Liver (tissue), 9 donors: Measurements from ENCODE around the gene KRTAP4-16. TPM values are rescaled to one million over a fixed set of nuclear protein-coding genes. Genes with fewer than 3 reads are reported as not detected.

Source experiments
- DNase-seq: peaks from one replicate; pipeline ENCODE4 v3.0.0-alpha.2; 2017; ENCODE audit warnings: low spot score
- H3K27ac ChIP-seq, 2 donors: one replicate each; pipeline ENCODE4 v1.7.0; 2013; ENCODE audit warnings: inconsistent platforms in 2 of 2, low read length in 2 of 2, control low read depth in 1 of 2, low read depth in 1 of 2, mild to moderate bottlenecking in 1 of 2
- H3K27me3 ChIP-seq, 4 donors: one replicate each; pipeline versions ENCODE4 v1.6.1 to v1.7.0; 2013; ENCODE audit warnings: low read length in 3 of 4, inconsistent platforms in 1 of 4, mild to moderate bottlenecking in 1 of 4, moderate library complexity in 1 of 4; ENCODE audit not compliant: control insufficient read depth in 4 of 4, insufficient read depth in 4 of 4
- H3K36me3 ChIP-seq, 4 donors: one replicate each; pipeline versions ENCODE4 v1.6.1 to v1.7.0; 2013; ENCODE audit warnings: low read length in 3 of 4, mild to moderate bottlenecking in 3 of 4, low read depth in 1 of 4, moderate library complexity in 1 of 4; ENCODE audit not compliant: control insufficient read depth in 4 of 4, insufficient read depth in 3 of 4
- H3K4me1 ChIP-seq, 4 donors: one replicate each; pipeline versions ENCODE4 v1.6.1 to v1.7.0; 2013; ENCODE audit warnings: low read length in 3 of 4, mild to moderate bottlenecking in 3 of 4, moderate library complexity in 1 of 4; ENCODE audit not compliant: control insufficient read depth in 4 of 4, insufficient read depth in 4 of 4
- H3K4me3 ChIP-seq, 3 donors: one replicate each; pipeline versions ENCODE4 v1.6.1 to v1.7.0; 2013; ENCODE audit warnings: low read length in 3 of 3, control low read depth in 1 of 3, low read depth in 1 of 3, mild to moderate bottlenecking in 1 of 3
- H3K9ac ChIP-seq, 2 donors: one replicate each; pipeline ENCODE4 v1.7.0; 2013; ENCODE audit warnings: low read length in 2 of 2, mild to moderate bottlenecking in 2 of 2, moderate library complexity in 2 of 2, control low read depth in 1 of 2, low read depth in 1 of 2
- H3K9me3 ChIP-seq, 4 donors: one replicate each; pipeline versions ENCODE4 v1.6.1 to v1.7.0; 2013; ENCODE audit warnings: low read length in 3 of 4; ENCODE audit not compliant: control insufficient read depth in 4 of 4
- EGR1 ChIP-seq, 2 donors: IDR thresholded peaks; 2 replicates each; pipeline ENCODE4 v1.6.1; 2016 to 2018; ENCODE audit warnings: antibody characterized with exemption in 2 of 2, low read depth in 2 of 2
- FOXA1 ChIP-seq: IDR thresholded peaks from 2 replicates; pipeline ENCODE4 v1.6.1; 2016; ENCODE audit warnings: antibody characterized with exemption
- FOXA2 ChIP-seq: IDR thresholded peaks from 2 replicates; pipeline ENCODE4 v1.6.1; 2016; ENCODE audit warnings: antibody characterized with exemption
- GABPA ChIP-seq, 2 donors: IDR thresholded peaks in 1 of 2; conservative IDR thresholded peaks in 1 of 2; 2 replicates each; pipeline ENCODE4 v1.6.1; 2016; ENCODE audit warnings: antibody characterized with exemption in 2 of 2, mild to moderate bottlenecking in 1 of 2, moderate library complexity in 1 of 2
- HNF4A ChIP-seq, 2 donors: conservative IDR thresholded peaks; 2 replicates each; pipeline ENCODE4 v1.6.1; 2016; ENCODE audit warnings: antibody characterized with exemption in 2 of 2, mild to moderate bottlenecking in 2 of 2
- HNF4G ChIP-seq: IDR thresholded peaks from 2 replicates; pipeline ENCODE4 v1.6.1; 2016; ENCODE audit warnings: antibody characterized with exemption
- JUND ChIP-seq, 2 donors: IDR thresholded peaks; 2 replicates each; pipeline ENCODE4 v1.6.1; 2016; ENCODE audit warnings: antibody characterized with exemption in 2 of 2
- NR2F2 ChIP-seq: IDR thresholded peaks from 2 replicates; pipeline ENCODE4 v1.6.1; 2016; ENCODE audit warnings: antibody characterized with exemption
- RXRA ChIP-seq, 2 donors: IDR thresholded peaks; 2 replicates each; pipeline ENCODE4 v1.6.1; 2017 to 2018; ENCODE audit warnings: antibody characterized with exemption in 2 of 2, mild to moderate bottlenecking in 1 of 2
- SP1 ChIP-seq: IDR thresholded peaks from 2 replicates; pipeline ENCODE4 v1.6.1; 2018; ENCODE audit warnings: antibody characterized with exemption, mild to moderate bottlenecking
- TAF1 ChIP-seq: conservative IDR thresholded peaks from 2 replicates; pipeline ENCODE4 v1.6.1; 2016; ENCODE audit warnings: antibody characterized with exemption, mild to moderate bottlenecking
- YY1 ChIP-seq: IDR thresholded peaks from 2 replicates; pipeline ENCODE4 v1.6.1; 2016; ENCODE audit warnings: antibody characterized with exemption, mild to moderate bottlenecking
- WGBS: extraction: QIAGEN DNeasy Blood & Tissue Kit; methylation state at CpG from one replicate; pipeline ENCODE4 v1.1.7; 2013; 5-methylcytosine and 5-hydroxymethylcytosine counted together
- polyA plus RNA-seq, 2 donors: library from polyadenylated mRNA; stranded (reverse) in 1 of 2; unstranded in 1 of 2; fragments of 200-250 nt in 1 of 2; fragments of >200 nt in 1 of 2; fragmentation: Nextera tagmentation in 1 of 2; extraction: Ambion mirVana in 1 of 2; gene quantifications; one replicate each; pipeline versions ENCODE4 v1.2.1 to v1.2.3, GENCODE V29; 2013 to 2015
- total RNA-seq, 2 donors: library from RNA; depleted of rRNA; stranded (reverse); fragments of >200 nt; gene quantifications; one replicate each; pipeline ENCODE4 v1.2.3, GENCODE V29; 2014
- TF ChIP-seq, protein P1 (sequence below): fragments of 150-350 bp; IDR thresholded peaks from 2 replicates; pipeline ENCODE4 v1.5.1; 2017; ENCODE audit warnings: improper control_type of control experiment, low read depth, low read length; ENCODE audit not compliant: missing input control
- TF ChIP-seq, protein P2 (sequence below): IDR thresholded peaks from 2 replicates; pipeline ENCODE4 v1.6.1; 2016; ENCODE audit warnings: antibody characterized with exemption, mild to moderate bottlenecking
- TF ChIP-seq, protein P3 (sequence below): IDR thresholded peaks from 2 replicates; pipeline ENCODE4 v1.6.1; 2016; ENCODE audit warnings: antibody characterized with exemption
- TF ChIP-seq, protein P4 (sequence below): IDR thresholded peaks from 2 replicates; pipeline ENCODE4 v1.6.1; 2016; ENCODE audit warnings: antibody characterized with exemption
- TF ChIP-seq, protein P5 (sequence below): IDR thresholded peaks from 2 replicates; pipeline ENCODE4 v1.6.1; 2016; ENCODE audit warnings: antibody characterized with exemption
- donor health status: healthy.
- donor health status: healthy.
- donor health status: healthy.
- donor health status: healthy.
- donor health status: healthy.

KRTAP4-16 gene
- total RNA-seq (not detected), polyA plus RNA-seq (not detected)

DNA sequence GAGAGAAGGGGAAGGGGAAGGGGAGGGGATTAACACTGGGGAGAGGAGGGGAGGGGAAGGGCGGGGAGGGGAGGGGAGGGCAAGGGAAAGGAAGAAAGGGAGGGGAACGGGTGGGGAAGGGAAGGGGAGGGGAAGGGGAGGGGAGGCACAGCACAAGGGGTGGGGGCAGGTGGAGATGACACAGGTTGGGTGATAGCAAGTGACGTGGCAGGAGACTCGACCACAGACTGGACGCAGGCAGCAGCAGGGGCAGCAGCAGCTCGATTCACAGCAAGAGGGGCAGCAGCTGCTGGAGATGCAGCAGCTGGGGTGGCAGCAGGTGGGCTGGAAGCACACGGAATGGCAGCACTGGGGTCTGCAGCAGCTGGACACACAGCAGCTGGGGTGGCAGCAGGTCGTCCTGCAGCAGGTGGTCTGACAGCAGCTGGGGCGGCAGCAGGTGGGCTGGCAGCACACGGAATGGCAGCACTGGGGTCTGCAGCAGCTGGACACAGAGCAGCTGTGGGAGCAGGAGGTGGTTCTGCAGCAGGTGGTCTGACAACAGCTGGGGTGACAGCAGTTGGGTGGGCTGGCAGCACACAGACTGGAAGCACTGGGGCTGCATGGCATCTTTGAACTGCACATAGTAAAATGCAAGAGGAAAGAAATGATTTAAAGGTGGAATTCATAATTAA lies at the start of gene KRTAP4-16:
TSS of gene KRTAP4-16 (minus strand) at position 624 of the 674 bp plus-strand sequence. CDS start at position 624, 0 bp downstream.
- Histone ChIP-seq H3K4me3 (no peak within 1 kb of the TSS), H3K36me3 (no peaks in the 10 kb centered on the region), H3K27ac (no peak within 1 kb of the TSS), H3K4me1 (no peaks in the 10 kb centered on the region), H3K27me3 (no peaks in the 10 kb centered on the region), H3K9me3 (no peaks in the 10 kb centered on the region), H3K9ac (no peak within 1 kb of the TSS)
- no peak for DNase-seq
- TF ChIP-seq, protein P1, sequence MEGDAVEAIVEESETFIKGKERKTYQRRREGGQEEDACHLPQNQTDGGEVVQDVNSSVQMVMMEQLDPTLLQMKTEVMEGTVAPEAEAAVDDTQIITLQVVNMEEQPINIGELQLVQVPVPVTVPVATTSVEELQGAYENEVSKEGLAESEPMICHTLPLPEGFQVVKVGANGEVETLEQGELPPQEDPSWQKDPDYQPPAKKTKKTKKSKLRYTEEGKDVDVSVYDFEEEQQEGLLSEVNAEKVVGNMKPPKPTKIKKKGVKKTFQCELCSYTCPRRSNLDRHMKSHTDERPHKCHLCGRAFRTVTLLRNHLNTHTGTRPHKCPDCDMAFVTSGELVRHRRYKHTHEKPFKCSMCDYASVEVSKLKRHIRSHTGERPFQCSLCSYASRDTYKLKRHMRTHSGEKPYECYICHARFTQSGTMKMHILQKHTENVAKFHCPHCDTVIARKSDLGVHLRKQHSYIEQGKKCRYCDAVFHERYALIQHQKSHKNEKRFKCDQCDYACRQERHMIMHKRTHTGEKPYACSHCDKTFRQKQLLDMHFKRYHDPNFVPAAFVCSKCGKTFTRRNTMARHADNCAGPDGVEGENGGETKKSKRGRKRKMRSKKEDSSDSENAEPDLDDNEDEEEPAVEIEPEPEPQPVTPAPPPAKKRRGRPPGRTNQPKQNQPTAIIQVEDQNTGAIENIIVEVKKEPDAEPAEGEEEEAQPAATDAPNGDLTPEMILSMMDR, result no peak
- no peak for TF ChIP-seq TAF1
- TF ChIP-seq HNF4G, result no peak
- TF ChIP-seq FOXA2, result no peak
- WGBS, result 51% methylated on average over 10 of the region's 10 CpGs

DNA sequence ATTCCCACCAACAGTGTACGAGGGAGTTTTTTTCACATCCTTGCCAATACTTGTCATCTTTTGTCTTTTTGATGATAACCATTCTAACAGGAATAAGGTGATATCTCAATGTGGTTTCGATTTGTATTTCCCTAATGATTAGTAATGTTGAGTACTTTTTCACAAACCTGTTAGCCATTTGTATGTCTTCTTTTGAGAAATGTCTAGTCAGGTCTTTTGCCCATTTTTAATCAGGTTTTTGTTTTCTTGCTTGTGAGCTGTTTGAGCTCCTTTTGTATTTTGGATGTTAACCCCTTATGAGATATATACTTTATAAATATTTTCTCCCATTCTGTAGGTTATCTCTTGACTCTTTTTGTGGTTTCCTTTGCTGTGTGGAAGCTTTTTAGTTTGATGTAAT lies 49.5 kb upstream of the KRTAP4-16 start:
- Histone ChIP-seq H3K4me1 (no peaks in the 10 kb centered on the region), H3K36me3 (no peaks in the 10 kb centered on the region), H3K27ac (no peak overlapping the region), H3K9me3 (no peaks in the 10 kb centered on the region), H3K4me3 (no peak overlapping the region), H3K9ac (no peak overlapping the region), H3K27me3 (peaks cover 0 to 3% (median 0%) of the 10 kb centered on the region in 4 donors)
- WGBS, result 52% methylated on average over 2 of the region's 2 CpGs
- TF ChIP-seq RXRA (IDR thresholded peaks at IDR 0.05) (no peak), FOXA2 (no peak), YY1 (no peak)
- no peak for DNase-seq

DNA sequence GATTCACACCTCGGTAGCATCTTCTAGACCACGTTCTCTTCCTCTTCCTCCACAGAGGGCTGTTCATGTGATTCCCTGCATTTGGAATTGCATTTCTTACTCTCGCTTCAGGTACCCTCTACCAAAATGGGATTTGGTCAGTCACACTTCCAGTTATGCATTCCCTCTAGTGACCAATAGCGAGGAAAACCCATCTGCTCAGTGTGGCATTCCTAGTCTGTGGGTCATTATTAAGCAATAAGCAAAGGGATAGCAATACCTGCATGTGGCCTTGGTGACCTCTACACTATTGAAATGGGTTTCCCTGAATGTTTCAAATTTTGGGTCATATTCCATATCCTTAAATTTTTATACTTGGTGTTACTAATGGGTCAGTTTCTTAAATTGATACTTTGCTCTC lies 48.0 kb upstream of the KRTAP4-16 start:
- no peak overlapping the region for H3K4me3 ChIP-seq
- H3K27ac ChIP-seq, result no peak overlapping the region
- peaks cover 0 to 3% (median 0%) of the 10 kb centered on the region in 4 donors for H3K27me3 ChIP-seq
- no peaks in the 10 kb centered on the region for H3K4me1 ChIP-seq
- WGBS, result 87% methylated on average over 4 of the region's 4 CpGs
- DNase-seq, result no peak
- no peaks in the 10 kb centered on the region for H3K36me3 ChIP-seq
- no peaks in the 10 kb centered on the region for H3K9me3 ChIP-seq
- H3K9ac ChIP-seq, result no peak overlapping the region
- TF ChIP-seq EGR1 (IDR thresholded peaks at IDR 0.05; ENCODE audit: low read depth in 2 of 2) (no peak), SP1 (no peak), HNF4G (no peak), JUND (IDR thresholded peaks at IDR 0.05) (no peak), NR2F2 (no peak), GABPA (IDR thresholded peaks at IDR 0.05 in 1 of 2, conservative IDR thresholded peaks at IDR 0.05 in 1 of 2) (no peak), TAF1 (no peak), FOXA1 (no peak), FOXA2 (no peak), RXRA (IDR thresholded peaks at IDR 0.05) (no peak), YY1 (no peak), HNF4A (conservative IDR thresholded peaks at IDR 0.05) (no peak)
- TF ChIP-seq, protein P2, sequence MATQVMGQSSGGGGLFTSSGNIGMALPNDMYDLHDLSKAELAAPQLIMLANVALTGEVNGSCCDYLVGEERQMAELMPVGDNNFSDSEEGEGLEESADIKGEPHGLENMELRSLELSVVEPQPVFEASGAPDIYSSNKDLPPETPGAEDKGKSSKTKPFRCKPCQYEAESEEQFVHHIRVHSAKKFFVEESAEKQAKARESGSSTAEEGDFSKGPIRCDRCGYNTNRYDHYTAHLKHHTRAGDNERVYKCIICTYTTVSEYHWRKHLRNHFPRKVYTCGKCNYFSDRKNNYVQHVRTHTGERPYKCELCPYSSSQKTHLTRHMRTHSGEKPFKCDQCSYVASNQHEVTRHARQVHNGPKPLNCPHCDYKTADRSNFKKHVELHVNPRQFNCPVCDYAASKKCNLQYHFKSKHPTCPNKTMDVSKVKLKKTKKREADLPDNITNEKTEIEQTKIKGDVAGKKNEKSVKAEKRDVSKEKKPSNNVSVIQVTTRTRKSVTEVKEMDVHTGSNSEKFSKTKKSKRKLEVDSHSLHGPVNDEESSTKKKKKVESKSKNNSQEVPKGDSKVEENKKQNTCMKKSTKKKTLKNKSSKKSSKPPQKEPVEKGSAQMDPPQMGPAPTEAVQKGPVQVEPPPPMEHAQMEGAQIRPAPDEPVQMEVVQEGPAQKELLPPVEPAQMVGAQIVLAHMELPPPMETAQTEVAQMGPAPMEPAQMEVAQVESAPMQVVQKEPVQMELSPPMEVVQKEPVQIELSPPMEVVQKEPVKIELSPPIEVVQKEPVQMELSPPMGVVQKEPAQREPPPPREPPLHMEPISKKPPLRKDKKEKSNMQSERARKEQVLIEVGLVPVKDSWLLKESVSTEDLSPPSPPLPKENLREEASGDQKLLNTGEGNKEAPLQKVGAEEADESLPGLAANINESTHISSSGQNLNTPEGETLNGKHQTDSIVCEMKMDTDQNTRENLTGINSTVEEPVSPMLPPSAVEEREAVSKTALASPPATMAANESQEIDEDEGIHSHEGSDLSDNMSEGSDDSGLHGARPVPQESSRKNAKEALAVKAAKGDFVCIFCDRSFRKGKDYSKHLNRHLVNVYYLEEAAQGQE, result no peak
- TF ChIP-seq, protein P3, sequence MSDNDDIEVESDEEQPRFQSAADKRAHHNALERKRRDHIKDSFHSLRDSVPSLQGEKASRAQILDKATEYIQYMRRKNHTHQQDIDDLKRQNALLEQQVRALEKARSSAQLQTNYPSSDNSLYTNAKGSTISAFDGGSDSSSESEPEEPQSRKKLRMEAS, result no peak
- TF ChIP-seq, protein P4, sequence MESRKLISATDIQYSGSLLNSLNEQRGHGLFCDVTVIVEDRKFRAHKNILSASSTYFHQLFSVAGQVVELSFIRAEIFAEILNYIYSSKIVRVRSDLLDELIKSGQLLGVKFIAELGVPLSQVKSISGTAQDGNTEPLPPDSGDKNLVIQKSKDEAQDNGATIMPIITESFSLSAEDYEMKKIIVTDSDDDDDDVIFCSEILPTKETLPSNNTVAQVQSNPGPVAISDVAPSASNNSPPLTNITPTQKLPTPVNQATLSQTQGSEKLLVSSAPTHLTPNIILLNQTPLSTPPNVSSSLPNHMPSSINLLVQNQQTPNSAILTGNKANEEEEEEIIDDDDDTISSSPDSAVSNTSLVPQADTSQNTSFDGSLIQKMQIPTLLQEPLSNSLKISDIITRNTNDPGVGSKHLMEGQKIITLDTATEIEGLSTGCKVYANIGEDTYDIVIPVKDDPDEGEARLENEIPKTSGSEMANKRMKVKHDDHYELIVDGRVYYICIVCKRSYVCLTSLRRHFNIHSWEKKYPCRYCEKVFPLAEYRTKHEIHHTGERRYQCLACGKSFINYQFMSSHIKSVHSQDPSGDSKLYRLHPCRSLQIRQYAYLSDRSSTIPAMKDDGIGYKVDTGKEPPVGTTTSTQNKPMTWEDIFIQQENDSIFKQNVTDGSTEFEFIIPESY, result no peak
- TF ChIP-seq, protein P5, sequence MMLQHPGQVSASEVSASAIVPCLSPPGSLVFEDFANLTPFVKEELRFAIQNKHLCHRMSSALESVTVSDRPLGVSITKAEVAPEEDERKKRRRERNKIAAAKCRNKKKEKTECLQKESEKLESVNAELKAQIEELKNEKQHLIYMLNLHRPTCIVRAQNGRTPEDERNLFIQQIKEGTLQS, result no peak
- TF ChIP-seq, protein P1, result no peak
